ENCODE data around the gene PTTG2. TPM values are rescaled to one million over a fixed set of nuclear protein-coding genes. Genes with fewer than 3 reads are reported as not detected.
A peak's percentile ranks its signal among the peaks of the same experiment; 100 is the strongest.

Gene PTTG2
- total RNA-seq, 1 donor from 2014 or later = not detected

- no peak for DNase-seq (ENCODE audit: low read depth, low spot score)
- no peaks in the 10 kb centered on the region for H3K27me3 Mint-ChIP-seq (ENCODE audit: low read depth)
Measured at GRCh38 chr4:37989398-37990260, 29.4 kb downstream of the PTTG2 start.

GRCh38 chr4:37990731-37991245, 30.6 kb downstream of the PTTG2 start:
- Mint-ChIP-seq H3K27ac (ENCODE audit: unreplicated experiment) (no peak overlapping the region), H3K4me1 (peaks cover 26% of the 10 kb centered on the region)

More at GRCh38 chr4:37989398-37990260, 29.4 kb downstream of the PTTG2 start:
- Mint-ChIP-seq H3K4me1 (peaks cover 15% of the 10 kb centered on the region), H3K9me3 (no peaks in the 10 kb centered on the region), H3K4me3 (no peak overlapping the region), H3K36me3 (ENCODE audit: low read depth) (no peaks in the 10 kb centered on the region), H3K27ac (ENCODE audit: unreplicated experiment) (no peak overlapping the region)
- TF ChIP-seq, protein P1, sequence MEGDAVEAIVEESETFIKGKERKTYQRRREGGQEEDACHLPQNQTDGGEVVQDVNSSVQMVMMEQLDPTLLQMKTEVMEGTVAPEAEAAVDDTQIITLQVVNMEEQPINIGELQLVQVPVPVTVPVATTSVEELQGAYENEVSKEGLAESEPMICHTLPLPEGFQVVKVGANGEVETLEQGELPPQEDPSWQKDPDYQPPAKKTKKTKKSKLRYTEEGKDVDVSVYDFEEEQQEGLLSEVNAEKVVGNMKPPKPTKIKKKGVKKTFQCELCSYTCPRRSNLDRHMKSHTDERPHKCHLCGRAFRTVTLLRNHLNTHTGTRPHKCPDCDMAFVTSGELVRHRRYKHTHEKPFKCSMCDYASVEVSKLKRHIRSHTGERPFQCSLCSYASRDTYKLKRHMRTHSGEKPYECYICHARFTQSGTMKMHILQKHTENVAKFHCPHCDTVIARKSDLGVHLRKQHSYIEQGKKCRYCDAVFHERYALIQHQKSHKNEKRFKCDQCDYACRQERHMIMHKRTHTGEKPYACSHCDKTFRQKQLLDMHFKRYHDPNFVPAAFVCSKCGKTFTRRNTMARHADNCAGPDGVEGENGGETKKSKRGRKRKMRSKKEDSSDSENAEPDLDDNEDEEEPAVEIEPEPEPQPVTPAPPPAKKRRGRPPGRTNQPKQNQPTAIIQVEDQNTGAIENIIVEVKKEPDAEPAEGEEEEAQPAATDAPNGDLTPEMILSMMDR (conservative IDR thresholded peaks at IDR 0.05) = no peak

DNA sequence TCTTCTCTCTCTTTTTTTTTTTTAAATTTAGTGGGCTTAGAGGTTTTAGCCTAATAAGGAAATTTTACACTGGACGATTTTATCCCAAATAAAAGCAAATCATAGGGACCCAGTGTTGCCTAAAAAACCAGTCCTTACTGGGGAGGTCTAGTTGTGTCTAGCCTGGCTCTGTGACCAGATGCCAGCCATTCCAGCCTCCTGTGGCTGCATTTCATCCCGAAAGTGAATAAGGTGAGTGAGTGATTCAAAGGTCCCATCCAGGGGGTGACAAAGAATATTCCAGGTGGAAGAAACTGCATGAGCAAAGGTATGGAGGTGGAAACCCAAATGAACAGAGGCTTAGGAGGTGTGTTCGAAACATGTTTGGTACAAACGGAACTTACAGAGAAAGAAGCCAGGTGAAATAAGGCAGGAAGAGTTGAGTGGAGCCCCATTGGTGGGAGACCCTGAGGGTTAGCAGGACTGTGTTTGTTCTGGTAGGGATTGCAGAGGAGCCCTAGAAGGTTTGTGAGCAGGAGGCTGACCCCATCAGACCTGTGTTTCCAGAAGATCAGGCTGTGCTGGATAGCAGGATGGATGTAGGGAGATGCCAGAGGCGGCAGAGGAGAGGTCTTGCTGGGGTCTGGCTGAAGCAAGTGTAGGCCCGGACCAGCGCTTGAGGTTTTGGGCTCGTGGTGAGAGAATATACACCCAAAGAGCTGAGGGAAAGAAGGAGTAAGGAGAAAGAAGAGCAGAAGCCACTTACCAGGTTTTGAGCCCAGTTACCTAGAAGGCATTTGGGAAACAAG, 31.6 kb downstream of the PTTG2 start:
- DNase-seq (ENCODE audit: low read depth, low spot score) = no peak
- Mint-ChIP-seq H3K36me3 (ENCODE audit: low read depth) (no peaks in the 10 kb centered on the region), H3K27ac (ENCODE audit: unreplicated experiment) (no peak overlapping the region), H3K9me3 (no peaks in the 10 kb centered on the region), H3K4me3 (no peak overlapping the region), H3K4me1 (peaks cover 28% of the 10 kb centered on the region), H3K27me3 (ENCODE audit: low read depth) (no peaks in the 10 kb centered on the region)
- TF ChIP-seq, protein P1 (conservative IDR thresholded peaks at IDR 0.05) = no peak

More at GRCh38 chr4:37990731-37991245, 30.6 kb downstream of the PTTG2 start:
- TF ChIP-seq, protein P1 (conservative IDR thresholded peaks at IDR 0.05) = no peak
- H3K9me3 Mint-ChIP-seq = no peaks in the 10 kb centered on the region
- no peaks in the 10 kb centered on the region for H3K36me3 Mint-ChIP-seq (ENCODE audit: low read depth)
- DNase-seq (ENCODE audit: low read depth, low spot score) = no peak
- H3K4me3 Mint-ChIP-seq = no peak overlapping the region
- H3K27me3 Mint-ChIP-seq (ENCODE audit: low read depth) = no peaks in the 10 kb centered on the region

- Mint-ChIP-seq H3K36me3 (ENCODE audit: low read depth) (no peaks in the 10 kb centered on the region), H3K4me3 (no peak overlapping the region), H3K9me3 (no peaks in the 10 kb centered on the region), H3K27me3 (ENCODE audit: low read depth) (no peaks in the 10 kb centered on the region), H3K27ac (ENCODE audit: unreplicated experiment) (no peak overlapping the region), H3K4me1 (peaks cover 32% of the 10 kb centered on the region)
- TF ChIP-seq, protein P1 (conservative IDR thresholded peaks at IDR 0.05) = no peak
- no peak for DNase-seq (ENCODE audit: low read depth, low spot score)
Measured at GRCh38 chr4:37993806-37994205, 33.6 kb downstream of the PTTG2 start.

- TF ChIP-seq, protein P1 (conservative IDR thresholded peaks at IDR 0.05) = no peak
- DNase-seq (ENCODE audit: low read depth, low spot score) = no peak
- Mint-ChIP-seq H3K9me3 (no peaks in the 10 kb centered on the region), H3K27me3 (ENCODE audit: low read depth) (no peaks in the 10 kb centered on the region), H3K36me3 (ENCODE audit: low read depth) (no peaks in the 10 kb centered on the region), H3K4me1 (peaks cover 27% of the 10 kb centered on the region), H3K27ac (ENCODE audit: unreplicated experiment) (peak overlapping the region; percentile 69), H3K4me3 (no peak overlapping the region)
Measured at GRCh38 chr4:37994569-37994968, 34.4 kb downstream of the PTTG2 start.

Data from neural crest cell (in vitro differentiated cells).